GM10266 (cell line): ENCODE measurements around the gene MED14.

ENCODE experiments used
- DNase-seq: peaks from one replicate; pipeline ENCODE4 v3.0.0; 2012; ENCODE audit errors: extremely low spot score
- CTCF ChIP-seq: IDR thresholded peaks from 2 replicates; pipeline ENCODE4 v1.5.1; 2012; ENCODE audit warnings: mild to moderate bottlenecking, low read depth; ENCODE audit not compliant: control insufficient read depth, insufficient read depth; ENCODE audit errors: missing control alignments

MED14 gene

GRCh38 chrX:40773188-40773587, 37.8 kb upstream of the MED14 start:
- no peak for TF ChIP-seq CTCF
- no peak for DNase-seq

GRCh38 chrX:40772290-40772689, 36.9 kb upstream of the MED14 start:
- no peak for TF ChIP-seq CTCF
- DNase-seq: no peak

GRCh38 chrX:40761762-40762161, 26.4 kb upstream of the MED14 start:
- no peak for DNase-seq
- no peak for TF ChIP-seq CTCF

- TF ChIP-seq CTCF: no peak
Observed at GRCh38 chrX:40759374-40759773, 24.0 kb upstream of the MED14 start.

GRCh38 chrX:40757058-40757457, 21.7 kb upstream of the MED14 start:
- no peak for TF ChIP-seq CTCF
- DNase-seq: no peak

More at GRCh38 chrX:40759374-40759773, 24.0 kb upstream of the MED14 start:
- DNase-seq: no peak

GRCh38 chrX:40755291-40756249, 20.2 kb upstream of the MED14 start:
- TF ChIP-seq CTCF: no peak
- no peak for DNase-seq
